Fibroblast of the aortic adventitia (primary cell): ENCODE results near the gene OCSTAMP. TPM values are rescaled to one million over a fixed set of nuclear protein-coding genes. Genes with fewer than 3 reads are reported as not detected.

Source experiments
- DNase-seq: peaks from one replicate; pipeline ENCODE4 v3.0.0-alpha.2; 2010; ENCODE audit warnings: low read depth
- H3K4me3 ChIP-seq: 2 replicates; pipeline ENCODE4 v1.5.1; 2011; ENCODE audit warnings: low read depth, mild to moderate bottlenecking, control low read depth, low read length, moderate library complexity
- total RNA-seq: library from RNA; depleted of rRNA; stranded (reverse); fragments of >200 nt; gene quantifications from 2 replicates; pipeline ENCODE4 v1.2.3, GENCODE V29; 2012; ENCODE audit warnings: low replicate concordance
- TF ChIP-seq, protein P1 (sequence below): IDR thresholded peaks from 2 replicates; pipeline ENCODE4 v1.5.1; 2011; ENCODE audit warnings: mild to moderate bottlenecking, low read length, control low read depth, inconsistent platforms; ENCODE audit not compliant: insufficient read depth

Gene OCSTAMP
- total RNA-seq, 1 donor: not detected

DNA sequence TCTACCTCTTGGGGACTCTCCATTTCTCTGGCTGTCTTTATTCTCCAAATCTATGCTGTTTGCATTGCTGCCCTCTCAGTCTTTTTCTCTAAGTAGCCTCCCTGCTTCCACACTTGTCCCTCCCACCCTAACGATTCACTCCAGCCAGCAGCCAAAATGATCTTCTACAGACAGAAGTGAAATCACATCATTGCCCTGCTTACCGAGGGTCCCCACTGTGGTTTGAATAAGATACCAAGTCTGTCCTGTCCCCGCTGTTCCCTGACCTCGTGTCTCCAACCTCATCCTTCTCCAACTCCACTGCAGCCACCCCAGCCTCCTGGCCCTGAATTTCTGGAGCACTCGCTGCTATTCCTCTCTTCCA lies 11.5 kb upstream of the OCSTAMP start:
- DNase-seq: no peak
- TF ChIP-seq, protein P1, sequence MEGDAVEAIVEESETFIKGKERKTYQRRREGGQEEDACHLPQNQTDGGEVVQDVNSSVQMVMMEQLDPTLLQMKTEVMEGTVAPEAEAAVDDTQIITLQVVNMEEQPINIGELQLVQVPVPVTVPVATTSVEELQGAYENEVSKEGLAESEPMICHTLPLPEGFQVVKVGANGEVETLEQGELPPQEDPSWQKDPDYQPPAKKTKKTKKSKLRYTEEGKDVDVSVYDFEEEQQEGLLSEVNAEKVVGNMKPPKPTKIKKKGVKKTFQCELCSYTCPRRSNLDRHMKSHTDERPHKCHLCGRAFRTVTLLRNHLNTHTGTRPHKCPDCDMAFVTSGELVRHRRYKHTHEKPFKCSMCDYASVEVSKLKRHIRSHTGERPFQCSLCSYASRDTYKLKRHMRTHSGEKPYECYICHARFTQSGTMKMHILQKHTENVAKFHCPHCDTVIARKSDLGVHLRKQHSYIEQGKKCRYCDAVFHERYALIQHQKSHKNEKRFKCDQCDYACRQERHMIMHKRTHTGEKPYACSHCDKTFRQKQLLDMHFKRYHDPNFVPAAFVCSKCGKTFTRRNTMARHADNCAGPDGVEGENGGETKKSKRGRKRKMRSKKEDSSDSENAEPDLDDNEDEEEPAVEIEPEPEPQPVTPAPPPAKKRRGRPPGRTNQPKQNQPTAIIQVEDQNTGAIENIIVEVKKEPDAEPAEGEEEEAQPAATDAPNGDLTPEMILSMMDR: no peak
- peak overlapping the region; percentile 44 for H3K4me3 ChIP-seq

GRCh38 chr20:46559685-46560440 lies 9.4 kb upstream of the OCSTAMP start:
- H3K4me3 ChIP-seq: no peak overlapping the region
- TF ChIP-seq, protein P1: no peak
- DNase-seq: no peak

- DNase-seq: no peak
- TF ChIP-seq, protein P1: no peak
- H3K4me3 ChIP-seq: no peak overlapping the region
Observed at GRCh38 chr20:46559001-46559400, 8.5 kb upstream of the OCSTAMP start.

GRCh38 chr20:46558511-46558959 lies 8.1 kb upstream of the OCSTAMP start:
- TF ChIP-seq, protein P1: no peak
- H3K4me3 ChIP-seq: no peak overlapping the region
- DNase-seq: peak; percentile 84

DNA sequence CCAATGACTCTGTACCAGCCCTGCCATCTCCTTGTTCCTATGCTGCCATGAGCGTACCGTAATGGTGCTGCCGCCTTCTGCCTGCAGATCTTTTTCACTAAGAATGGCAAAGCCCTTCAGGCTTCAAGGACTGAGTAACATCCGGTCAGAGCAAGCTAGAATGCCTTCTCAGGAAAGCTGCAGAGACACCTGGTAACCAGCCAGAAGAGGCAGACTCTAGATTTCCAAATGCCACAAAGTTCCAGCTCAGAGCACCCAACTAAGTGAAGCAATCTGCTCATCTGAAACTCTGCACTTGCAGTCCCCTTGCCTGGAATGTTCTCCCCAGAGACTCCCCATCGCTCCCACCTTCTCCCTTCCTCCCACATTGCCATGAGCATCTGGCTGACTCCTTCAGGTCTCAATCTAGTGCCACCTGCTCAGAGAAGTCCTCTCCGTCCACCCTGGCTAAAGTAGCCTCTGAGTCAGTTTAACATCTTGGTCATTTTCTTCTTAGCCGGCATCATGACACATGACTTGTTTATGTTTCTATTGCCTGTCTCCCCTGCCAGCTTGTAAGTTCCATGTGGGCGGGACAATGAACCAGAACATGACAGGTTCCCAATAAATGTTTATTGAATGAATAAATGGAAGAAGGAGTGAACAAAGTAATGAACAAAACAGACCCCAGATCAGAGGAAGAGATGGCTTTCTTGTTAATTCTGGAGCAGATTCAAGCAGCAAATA lies 6.9 kb upstream of the OCSTAMP start:
- DNase-seq: peak; percentile 70
- TF ChIP-seq, protein P1: no peak
- no peak overlapping the region for H3K4me3 ChIP-seq

GRCh38 chr20:46555370-46555956 lies 5.0 kb upstream of the OCSTAMP start:
- H3K4me3 ChIP-seq: no peak overlapping the region
- TF ChIP-seq, protein P1: no peak
- no peak for DNase-seq
